Activated CD4-positive, alpha-beta T cell treated with anti-CD3 and anti-CD28 coated beads, Interleukin-2, amount 10 ng/mL, durations not matched to agents 7 days and 5 days (primary cell): ENCODE measurements around the gene ALPK1. TPM values are rescaled to one million over a fixed set of nuclear protein-coding genes. Genes with fewer than 3 reads are reported as not detected.
"Not testable (repeated sequence)": the region's sequence is repeated elsewhere in the genome, so short reads cannot be mapped to it uniquely, and the experiment has no call there.

Source experiments
- CTCF ChIA-PET: fragments of 350-600 bp; sonication (Branson Sonifier 250); formaldehyde crosslinking; loops from one replicate; lab custom pipeline; 2021; ENCODE audit warnings: antibody characterized with exemption; lab: Charles Lee
- POLR2A ChIA-PET: fragments of 350-600 bp; sonication (Branson Sonifier 250); formaldehyde crosslinking; loops from one replicate; lab custom pipeline; 2021; ENCODE audit warnings: antibody characterized with exemption; lab: Charles Lee
- DNase-seq: peaks from one replicate; pipeline ENCODE4 v3.0.0-alpha.2; 2020
- H3K27ac Mint-ChIP-seq: one replicate; pipeline ENCODE4 v1.8.0; 2021; ENCODE audit warnings: mild to moderate bottlenecking, moderate library complexity, mixed read lengths
- H3K27me3 Mint-ChIP-seq: one replicate; pipeline ENCODE4 v1.8.0; 2021; ENCODE audit warnings: mixed read lengths
- H3K36me3 Mint-ChIP-seq: one replicate; pipeline ENCODE4 v1.8.0; 2021; ENCODE audit warnings: low read depth, mixed read lengths
- H3K4me1 Mint-ChIP-seq: one replicate; pipeline ENCODE4 v1.8.0; 2021; ENCODE audit warnings: mixed read lengths
- H3K4me3 Mint-ChIP-seq: one replicate; pipeline ENCODE4 v1.8.0; 2021; ENCODE audit warnings: mild to moderate bottlenecking, moderate library complexity, mixed read lengths
- H3K9me3 Mint-ChIP-seq: one replicate; pipeline ENCODE4 v1.8.0; 2021; ENCODE audit warnings: mixed read lengths
- total RNA-seq, 2 experiments: library from RNA; stranded (reverse); gene quantifications; one replicate each; pipeline ENCODE4 v1.2.3, GENCODE V29; 2021

ALPK1 gene
- total RNA-seq, 2 experiments from 2014 or later = 17.3 to 18.3 TPM

DNA sequence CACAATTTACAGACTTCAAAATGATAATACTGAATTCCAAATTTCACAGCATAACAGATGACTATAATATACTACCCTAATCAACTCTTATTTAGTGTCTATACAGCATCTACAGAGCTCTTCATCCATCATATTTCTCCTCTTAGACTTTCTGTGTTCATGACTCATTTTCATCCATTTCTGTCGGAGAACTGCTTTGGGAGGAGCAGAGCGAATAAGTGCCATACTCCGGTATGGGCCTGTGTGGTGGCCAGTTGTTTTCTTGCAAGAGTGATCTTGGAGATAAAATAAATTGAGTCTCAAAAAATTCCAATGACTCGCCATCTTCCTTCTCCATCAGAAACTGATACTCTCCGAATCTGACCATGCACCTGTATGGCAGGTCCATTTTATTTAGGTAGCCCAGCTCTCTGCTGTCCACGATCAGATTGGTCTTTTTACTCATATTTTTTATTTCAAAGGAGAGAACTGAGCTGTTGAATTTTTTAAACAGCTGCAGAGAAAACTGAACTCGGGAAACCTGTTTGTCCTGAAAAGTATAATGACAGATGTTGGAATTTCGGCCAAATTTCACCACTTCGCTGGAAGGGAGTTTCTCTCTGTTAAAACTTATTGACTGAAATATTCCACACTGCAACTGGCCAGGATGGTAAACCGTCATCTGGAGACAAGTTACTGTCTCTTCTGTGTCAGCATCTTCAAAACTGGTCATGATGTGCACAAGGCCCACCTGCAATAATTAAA is 19.3 kb upstream of the ALPK1 start:
- no peaks in the 10 kb centered on the region for H3K27me3 Mint-ChIP-seq
- H3K4me1 Mint-ChIP-seq = peaks cover 56% of the 10 kb centered on the region
- peaks cover 60% of the 10 kb centered on the region for H3K36me3 Mint-ChIP-seq
- H3K4me3 Mint-ChIP-seq = no peak overlapping the region
- ChIA-PET CTCF (no interaction called here), POLR2A (no interaction called here)
- peaks cover 7% of the 10 kb centered on the region for H3K9me3 Mint-ChIP-seq
- no peak for DNase-seq
- H3K27ac Mint-ChIP-seq = no peak overlapping the region

DNA sequence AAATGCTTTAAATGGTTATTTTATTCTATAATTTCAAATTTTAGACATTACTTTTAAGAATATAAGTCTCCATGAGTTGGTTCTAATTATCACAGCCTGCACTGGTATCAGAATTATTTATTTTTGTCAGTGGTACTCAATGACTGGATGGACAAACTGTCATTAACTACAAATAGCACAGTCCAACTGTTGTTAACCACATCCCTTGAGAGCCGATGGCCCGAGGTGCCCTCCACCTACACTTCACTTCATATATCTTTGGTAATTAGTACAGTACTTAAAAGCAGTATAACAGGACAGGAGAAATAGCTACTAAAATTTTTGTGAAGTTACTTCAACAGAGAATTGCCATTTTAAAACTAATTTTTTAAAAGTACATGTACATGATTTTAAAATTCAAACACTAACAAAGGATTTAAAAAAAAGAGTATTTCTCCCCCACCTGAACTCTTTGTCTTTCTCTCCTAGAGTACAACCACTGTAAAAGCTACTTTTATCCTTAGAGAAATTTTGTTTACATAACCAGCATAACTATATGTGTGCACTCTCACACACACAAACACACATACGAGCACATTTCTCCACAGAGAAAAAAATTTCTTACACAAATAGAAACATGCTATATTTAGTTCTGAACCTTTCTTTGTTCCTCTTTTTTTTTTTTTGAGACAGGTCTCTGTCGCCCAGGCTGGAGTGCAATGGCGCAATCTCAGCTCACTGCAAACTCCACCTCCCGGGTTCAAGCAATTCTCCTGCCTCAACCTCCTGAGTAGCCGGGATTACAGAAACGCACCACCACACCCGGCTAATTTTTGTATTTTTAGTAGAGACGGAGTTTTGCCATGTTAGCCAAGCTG is 17.9 kb upstream of the ALPK1 start:
- H3K4me3 Mint-ChIP-seq = no peak overlapping the region
- CTCF ChIA-PET = interaction anchor here (0.6 kb wide), 1 partner anchor 144 kb away, joined by 3 read pairs; no protein-coding TSS in a partner anchor
- H3K9me3 Mint-ChIP-seq = peaks cover 7% of the 10 kb centered on the region
- POLR2A ChIA-PET = no interaction called here
- peaks cover 61% of the 10 kb centered on the region for H3K36me3 Mint-ChIP-seq
- no peak overlapping the region for H3K27ac Mint-ChIP-seq
- no peaks in the 10 kb centered on the region for H3K27me3 Mint-ChIP-seq
- no peak for DNase-seq
- peaks cover 63% of the 10 kb centered on the region for H3K4me1 Mint-ChIP-seq

DNA sequence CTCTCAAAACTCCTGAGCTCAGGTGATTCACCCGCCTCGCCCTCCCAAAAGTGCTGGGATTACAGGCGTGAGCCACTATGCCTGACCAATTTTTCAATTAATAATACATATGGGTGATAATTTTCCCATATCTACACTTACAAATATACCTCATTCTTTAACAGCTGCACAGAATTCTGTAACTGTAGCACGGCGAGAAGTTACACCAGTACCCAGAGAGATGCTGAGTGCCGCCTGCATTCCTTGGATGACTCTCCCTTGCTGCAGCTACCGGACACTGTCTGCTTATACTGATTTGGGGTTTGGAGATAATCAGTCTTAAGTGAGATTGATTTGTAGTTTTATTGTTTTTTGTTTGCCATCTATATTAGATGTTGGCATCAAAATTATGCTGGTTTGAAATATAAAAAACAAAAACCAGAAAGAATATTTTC is 17.3 kb upstream of the ALPK1 start:
- no peak for DNase-seq
- ChIA-PET POLR2A (no interaction called here), CTCF (no interaction called here)
- H3K27me3 Mint-ChIP-seq = no peaks in the 10 kb centered on the region
- H3K4me3 Mint-ChIP-seq = no peak overlapping the region
- H3K36me3 Mint-ChIP-seq = peaks cover 60% of the 10 kb centered on the region
- peaks cover 66% of the 10 kb centered on the region for H3K4me1 Mint-ChIP-seq
- H3K27ac Mint-ChIP-seq = no peak overlapping the region
- H3K9me3 Mint-ChIP-seq = peaks cover 7% of the 10 kb centered on the region

DNA sequence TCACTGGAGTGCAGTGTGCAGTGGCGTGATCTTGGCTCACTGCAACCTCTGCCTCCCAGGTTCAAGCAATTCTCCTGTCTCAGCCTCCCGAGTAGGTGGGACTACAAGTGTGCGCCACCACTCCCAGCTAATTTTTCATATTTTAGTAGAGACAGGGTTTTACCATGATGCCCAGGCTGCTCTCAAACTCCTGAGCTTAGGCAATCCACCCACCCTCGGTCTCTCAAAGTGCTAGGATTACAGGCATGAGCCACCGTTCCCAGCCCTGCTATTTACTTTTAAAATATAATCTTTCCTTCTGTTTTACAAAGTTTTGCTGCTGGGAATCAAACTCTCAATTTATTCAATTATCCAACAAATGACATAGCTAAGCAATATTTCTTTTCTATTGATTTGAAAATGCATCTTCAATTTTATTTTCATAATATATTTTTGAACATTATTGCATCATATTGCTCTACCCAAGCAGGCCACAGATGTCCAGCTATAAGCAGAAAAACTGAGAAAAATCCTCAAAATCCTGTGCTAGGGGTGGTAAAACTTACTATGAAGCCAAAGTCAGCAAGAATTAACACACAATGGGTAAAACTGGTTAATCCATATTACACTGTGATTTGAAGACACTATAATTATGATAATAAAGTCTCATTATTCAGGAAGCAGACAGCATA is 16.6 kb upstream of the ALPK1 start:
- CTCF ChIA-PET = no interaction called here
- Mint-ChIP-seq H3K4me1 (peaks cover 63% of the 10 kb centered on the region), H3K9me3 (peaks cover 7% of the 10 kb centered on the region), H3K27ac (peak overlapping the region; percentile 25), H3K4me3 (no peak overlapping the region), H3K36me3 (peaks cover 55% of the 10 kb centered on the region), H3K27me3 (no peaks in the 10 kb centered on the region)
- DNase-seq = no peak
- POLR2A ChIA-PET = no interaction called here

DNA sequence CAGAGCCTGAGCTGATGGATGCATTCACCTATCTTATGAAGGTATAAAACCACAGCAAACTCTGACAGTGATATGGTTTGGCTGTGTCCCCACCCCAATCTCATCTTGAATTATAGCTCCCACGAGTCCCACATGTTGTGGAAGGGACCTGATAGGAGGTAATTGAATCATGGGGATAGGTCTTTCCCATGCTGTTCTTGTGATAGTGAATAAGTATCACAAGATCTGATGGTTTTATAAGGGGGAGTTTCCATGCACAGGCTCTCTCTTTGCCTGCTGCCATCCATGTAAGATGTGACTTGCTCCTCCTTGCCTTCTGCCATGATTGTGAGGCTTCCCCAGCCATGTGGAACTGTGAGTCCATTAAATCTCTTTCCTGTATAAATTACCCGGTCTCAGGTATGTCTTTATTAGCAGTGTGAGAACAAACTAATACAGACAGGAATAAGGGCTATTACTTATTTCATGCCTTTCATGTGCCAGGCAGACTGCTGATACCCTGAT is 15.2 kb upstream of the ALPK1 start:
- H3K27me3 Mint-ChIP-seq, CTCF ChIA-PET, H3K9me3 Mint-ChIP-seq, H3K27ac Mint-ChIP-seq, POLR2A ChIA-PET, H3K4me3 Mint-ChIP-seq, DNase-seq: not testable (repeated sequence)
- peaks cover 67% of the 10 kb centered on the region for H3K4me1 Mint-ChIP-seq
- peaks cover 48% of the 10 kb centered on the region for H3K36me3 Mint-ChIP-seq

DNA sequence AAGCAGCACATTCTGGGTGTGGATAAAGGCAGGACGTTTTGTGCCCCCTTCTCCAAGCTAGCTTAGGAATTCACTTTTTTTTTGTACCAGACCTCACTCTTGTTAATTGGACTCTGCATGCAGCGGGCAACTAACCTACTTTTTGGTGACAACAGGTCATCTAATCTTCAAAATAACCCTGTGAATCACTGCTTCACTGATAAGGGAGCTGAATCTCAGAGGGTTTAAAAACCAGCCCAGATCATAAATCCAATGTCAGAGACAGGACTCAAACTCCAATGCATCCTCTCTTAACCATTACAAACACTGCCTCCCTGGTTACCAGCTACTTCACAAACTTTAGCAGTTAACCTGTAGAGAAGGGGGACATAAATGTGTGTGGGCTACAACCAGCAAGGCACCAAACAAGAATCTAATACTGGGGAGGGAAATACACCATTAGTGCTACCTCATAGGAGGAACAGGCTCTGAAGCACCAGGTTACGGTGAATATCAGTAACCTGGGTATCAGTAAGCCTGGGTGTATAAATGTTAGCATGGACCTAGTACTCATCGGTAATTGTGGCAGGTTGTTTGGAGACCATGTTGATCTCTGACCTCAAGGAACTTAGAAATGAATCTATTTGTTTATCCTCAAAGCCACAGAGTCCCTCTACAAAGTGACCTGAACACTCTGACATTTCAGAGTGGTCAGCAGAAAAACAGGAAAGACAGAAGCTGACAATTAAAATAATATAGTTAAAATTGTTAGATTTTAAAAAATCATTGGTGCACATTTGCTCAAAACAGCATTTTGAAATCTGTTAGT is 14.1 kb upstream of the ALPK1 start:
- Mint-ChIP-seq H3K36me3 (peaks cover 38% of the 10 kb centered on the region), H3K4me3 (peak overlapping the region; percentile 92), H3K27me3 (no peaks in the 10 kb centered on the region), H3K27ac (no peak overlapping the region), H3K9me3 (peaks cover 7% of the 10 kb centered on the region), H3K4me1 (peaks cover 73% of the 10 kb centered on the region)
- ChIA-PET POLR2A (no interaction called here), CTCF (no interaction called here)
- DNase-seq = no peak

DNA sequence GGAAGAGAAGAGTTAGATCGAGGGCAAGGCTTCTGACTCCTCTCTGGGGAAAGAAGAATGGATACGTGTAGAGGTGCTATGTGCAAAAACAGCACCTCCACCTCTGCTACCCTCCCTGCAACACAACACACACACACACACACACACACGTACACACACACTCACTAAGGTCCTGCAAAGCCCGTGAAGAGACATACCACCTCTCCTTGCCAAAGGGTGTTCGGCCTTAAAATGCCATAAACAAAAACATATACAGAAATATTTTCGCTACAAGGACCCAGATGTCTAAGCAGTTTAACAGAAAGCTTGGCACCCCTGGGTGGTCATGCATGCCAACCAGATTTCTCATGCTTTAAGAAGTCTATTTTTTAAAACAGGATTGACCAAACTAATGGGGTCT is 13.0 kb upstream of the ALPK1 start:
- ChIA-PET CTCF (no interaction called here), POLR2A (no interaction called here)
- peak overlapping the region; percentile 79 for H3K27ac Mint-ChIP-seq
- H3K27me3 Mint-ChIP-seq = no peaks in the 10 kb centered on the region
- peaks cover 7% of the 10 kb centered on the region for H3K9me3 Mint-ChIP-seq
- DNase-seq = no peak
- peaks cover 75% of the 10 kb centered on the region for H3K4me1 Mint-ChIP-seq
- H3K36me3 Mint-ChIP-seq = peaks cover 32% of the 10 kb centered on the region
- peak overlapping the region; percentile 92 for H3K4me3 Mint-ChIP-seq

DNA sequence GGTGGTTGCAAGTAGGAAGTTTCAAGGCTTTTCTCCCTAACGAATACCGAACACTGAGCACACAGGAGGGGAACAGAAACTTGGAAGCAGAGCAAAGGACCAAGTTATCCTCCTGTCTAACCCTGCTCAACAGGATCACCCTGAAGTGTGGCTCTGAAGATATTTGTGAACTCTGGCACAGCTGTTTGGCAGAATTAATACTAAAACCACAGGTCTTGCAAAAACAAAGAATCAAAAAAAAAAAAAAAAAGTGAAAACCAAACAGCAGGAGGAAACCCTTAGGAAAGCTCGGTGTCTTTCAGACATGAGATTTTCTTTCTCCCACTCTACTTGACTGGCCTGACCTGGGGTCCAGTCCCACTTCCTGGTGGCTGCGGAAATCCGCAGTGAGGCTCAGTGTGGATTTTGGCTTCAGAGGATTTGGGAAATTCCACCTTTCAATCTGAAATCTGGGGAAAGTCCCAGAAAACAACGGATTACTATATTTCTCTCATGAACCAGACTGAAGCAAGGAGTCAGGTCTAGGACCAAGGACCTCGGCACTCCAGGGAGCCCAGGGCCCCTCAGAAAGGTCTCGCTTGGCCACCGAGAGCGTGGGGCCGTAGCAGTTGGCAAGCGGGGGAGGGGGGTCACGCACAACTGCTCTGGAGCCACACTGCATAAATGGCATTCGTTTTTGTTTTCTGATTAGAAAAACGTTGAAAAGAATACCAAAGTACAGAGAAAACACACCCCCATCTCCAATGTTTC is 12.3 kb upstream of the ALPK1 start:
- CTCF ChIA-PET = interaction anchor here (0.6 to 1.6 kb wide), 2 partner anchors 13 to 67 kb away, joined by 3 to 4 read pairs; no protein-coding TSS in a partner anchor
- Mint-ChIP-seq H3K36me3 (peaks cover 31% of the 10 kb centered on the region), H3K9me3 (peaks cover 7% of the 10 kb centered on the region), H3K4me3 (peak overlapping the region; percentile 92), H3K27me3 (no peaks in the 10 kb centered on the region), H3K27ac (peak overlapping the region; percentile 93), H3K4me1 (peaks cover 76% of the 10 kb centered on the region)
- DNase-seq = no peak
- POLR2A ChIA-PET = interaction anchor here (0.7 kb wide), 1 partner anchor 124 kb away, joined by 3 read pairs; no protein-coding TSS in a partner anchor

DNA sequence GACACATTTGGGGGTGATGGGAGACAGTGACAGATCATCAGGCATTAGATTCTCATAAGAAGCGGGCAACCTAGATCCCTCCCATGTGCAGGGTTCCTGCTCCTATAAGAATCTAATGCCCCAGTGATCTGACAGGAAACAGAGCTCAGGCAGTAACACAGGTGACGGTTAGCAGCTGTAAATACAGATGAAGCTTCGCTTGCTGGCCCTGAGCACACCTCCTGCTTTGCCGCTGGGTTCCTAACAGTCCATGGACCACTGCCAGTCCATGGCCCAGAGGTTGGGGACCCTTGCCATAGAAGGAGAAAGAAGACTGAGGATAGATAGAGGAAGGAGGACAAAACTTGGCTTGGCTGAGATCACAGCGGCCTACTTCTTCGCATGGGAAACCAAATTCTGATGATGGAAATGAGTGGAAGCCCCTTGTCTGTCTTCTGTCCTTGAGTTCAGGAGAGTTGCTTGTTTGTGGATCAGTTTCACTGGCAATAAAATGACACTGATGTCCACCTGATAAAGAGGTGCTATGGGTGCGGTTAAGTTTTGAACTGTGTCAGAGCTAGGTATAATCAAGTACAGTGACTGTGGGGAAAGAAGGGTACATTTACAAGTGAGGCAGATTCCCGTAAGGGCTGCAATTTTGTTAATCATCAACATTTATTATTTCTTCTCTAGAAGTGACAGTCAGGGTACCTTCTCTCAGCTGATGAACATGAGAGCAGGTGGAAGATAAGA is 9.7 kb upstream of the ALPK1 start:
- H3K27me3 Mint-ChIP-seq = no peaks in the 10 kb centered on the region
- H3K4me1 Mint-ChIP-seq = peaks cover 60% of the 10 kb centered on the region
- POLR2A ChIA-PET = no interaction called here
- peaks cover 17% of the 10 kb centered on the region for H3K36me3 Mint-ChIP-seq
- CTCF ChIA-PET = interaction anchor here (0.9 to 1.5 kb wide), 3 partner anchors 21 to 349 kb away, joined by 3 to 4 read pairs (median 3); partner anchors contain the start of genes LARP7 and ZGRF1
- DNase-seq = no peak
- peak overlapping the region; percentile 92 for H3K4me3 Mint-ChIP-seq
- peak overlapping the region; percentile 93 for H3K27ac Mint-ChIP-seq
- H3K9me3 Mint-ChIP-seq = peaks cover under 1% of the 10 kb centered on the region

DNA sequence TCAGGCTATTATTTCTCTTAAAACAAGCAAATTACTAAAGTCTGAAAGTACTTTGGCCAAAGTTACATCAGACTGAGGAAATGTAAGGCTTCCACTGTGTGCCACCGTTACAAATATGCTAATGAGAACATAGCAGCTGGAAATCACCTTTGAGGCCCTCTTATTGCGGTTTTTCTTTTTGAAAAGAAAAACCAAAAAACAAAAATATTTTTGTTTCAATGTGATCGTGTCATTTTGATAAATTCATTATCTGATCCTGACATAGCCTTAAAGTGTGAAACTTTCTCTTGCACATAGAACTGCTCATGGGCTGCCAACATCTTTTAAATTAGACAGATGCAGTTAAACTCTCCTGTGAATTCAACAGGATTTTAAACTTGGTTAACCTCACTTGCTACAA is 8.7 kb upstream of the ALPK1 start:
- Mint-ChIP-seq H3K36me3 (peaks cover 7% of the 10 kb centered on the region), H3K27me3 (no peaks in the 10 kb centered on the region), H3K4me3 (no peak overlapping the region), H3K27ac (peak overlapping the region; percentile 79), H3K4me1 (peaks cover 52% of the 10 kb centered on the region), H3K9me3 (no peaks in the 10 kb centered on the region)
- ChIA-PET CTCF (no interaction called here), POLR2A (no interaction called here)
- no peak for DNase-seq
